Neural cell (in vitro differentiated cells): ENCODE measurements around the gene MN1.

Experiments
- EP300 ChIP-seq: fragments of 450-650 bp; conservative IDR thresholded peaks from 2 replicates; pipeline ENCODE4 v1.6.1; 2014; ENCODE audit warnings: antibody characterized with exemption, mild to moderate bottlenecking, moderate library complexity; ENCODE audit not compliant: poor library complexity, severe bottlenecking
- EZH2 ChIP-seq: fragments of 200-600, 300-800 bp; shearing (Covaris generic), sonication (generic); IDR thresholded peaks from 2 replicates; pipeline ENCODE4 v1.6.1; 2014; ENCODE audit warnings: antibody characterized with exemption, low read length, borderline replicate concordance, mild to moderate bottlenecking; ENCODE audit not compliant: insufficient read depth, poor library complexity, severe bottlenecking
- POLR2AphosphoS5 ChIP-seq: IDR thresholded peaks from 2 replicates; pipeline ENCODE4 v1.6.1; 2012
- TF ChIP-seq, protein P1 (sequence below): fragments of 450-650 bp; IDR thresholded peaks from 2 replicates; pipeline ENCODE4 v1.5.1; 2014; ENCODE audit warnings: antibody characterized with exemption, mild to moderate bottlenecking, moderate library complexity; ENCODE audit not compliant: poor library complexity, severe bottlenecking

DNA sequence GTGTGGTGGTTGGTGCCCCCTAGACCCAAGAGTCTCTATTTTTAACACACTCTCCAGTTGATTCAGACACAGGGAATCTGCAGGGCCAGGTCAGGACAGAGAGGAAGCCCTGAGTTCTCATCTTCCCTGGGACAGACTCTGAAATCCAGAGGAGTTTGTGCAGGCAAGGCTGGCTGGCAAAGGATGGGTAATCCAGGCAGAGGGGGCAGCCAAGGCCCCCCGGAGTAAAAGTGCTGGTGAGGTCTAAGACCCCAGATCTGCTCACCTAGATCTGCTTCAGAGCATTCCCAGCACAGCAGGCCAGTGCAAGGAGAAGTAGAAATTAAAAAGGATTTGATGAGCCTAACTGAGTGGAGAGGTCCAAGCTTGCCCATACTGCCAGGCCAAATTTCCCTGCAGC is 40.6 kb upstream of the MN1 start:
- TF ChIP-seq EZH2 = no peak
- TF ChIP-seq, protein P1, sequence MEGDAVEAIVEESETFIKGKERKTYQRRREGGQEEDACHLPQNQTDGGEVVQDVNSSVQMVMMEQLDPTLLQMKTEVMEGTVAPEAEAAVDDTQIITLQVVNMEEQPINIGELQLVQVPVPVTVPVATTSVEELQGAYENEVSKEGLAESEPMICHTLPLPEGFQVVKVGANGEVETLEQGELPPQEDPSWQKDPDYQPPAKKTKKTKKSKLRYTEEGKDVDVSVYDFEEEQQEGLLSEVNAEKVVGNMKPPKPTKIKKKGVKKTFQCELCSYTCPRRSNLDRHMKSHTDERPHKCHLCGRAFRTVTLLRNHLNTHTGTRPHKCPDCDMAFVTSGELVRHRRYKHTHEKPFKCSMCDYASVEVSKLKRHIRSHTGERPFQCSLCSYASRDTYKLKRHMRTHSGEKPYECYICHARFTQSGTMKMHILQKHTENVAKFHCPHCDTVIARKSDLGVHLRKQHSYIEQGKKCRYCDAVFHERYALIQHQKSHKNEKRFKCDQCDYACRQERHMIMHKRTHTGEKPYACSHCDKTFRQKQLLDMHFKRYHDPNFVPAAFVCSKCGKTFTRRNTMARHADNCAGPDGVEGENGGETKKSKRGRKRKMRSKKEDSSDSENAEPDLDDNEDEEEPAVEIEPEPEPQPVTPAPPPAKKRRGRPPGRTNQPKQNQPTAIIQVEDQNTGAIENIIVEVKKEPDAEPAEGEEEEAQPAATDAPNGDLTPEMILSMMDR = no peak
- TF ChIP-seq EP300 = no peak
- no peak for TF ChIP-seq POLR2AphosphoS5
